Smooth muscle cell of the brain vasculature (primary cell): ENCODE measurements around the gene CFAP126.
A peak's percentile ranks its signal among the peaks of the same experiment; 100 is the strongest.
"Not testable (repeated sequence)": the region's sequence is repeated elsewhere in the genome, so short reads cannot be mapped to it uniquely, and the experiment has no call there.

Source experiments
- DNase-seq: peaks from one replicate; pipeline ENCODE4 v3.0.0-alpha.2; 2012; ENCODE audit warnings: low read depth, low spot score

CFAP126 gene

DNA sequence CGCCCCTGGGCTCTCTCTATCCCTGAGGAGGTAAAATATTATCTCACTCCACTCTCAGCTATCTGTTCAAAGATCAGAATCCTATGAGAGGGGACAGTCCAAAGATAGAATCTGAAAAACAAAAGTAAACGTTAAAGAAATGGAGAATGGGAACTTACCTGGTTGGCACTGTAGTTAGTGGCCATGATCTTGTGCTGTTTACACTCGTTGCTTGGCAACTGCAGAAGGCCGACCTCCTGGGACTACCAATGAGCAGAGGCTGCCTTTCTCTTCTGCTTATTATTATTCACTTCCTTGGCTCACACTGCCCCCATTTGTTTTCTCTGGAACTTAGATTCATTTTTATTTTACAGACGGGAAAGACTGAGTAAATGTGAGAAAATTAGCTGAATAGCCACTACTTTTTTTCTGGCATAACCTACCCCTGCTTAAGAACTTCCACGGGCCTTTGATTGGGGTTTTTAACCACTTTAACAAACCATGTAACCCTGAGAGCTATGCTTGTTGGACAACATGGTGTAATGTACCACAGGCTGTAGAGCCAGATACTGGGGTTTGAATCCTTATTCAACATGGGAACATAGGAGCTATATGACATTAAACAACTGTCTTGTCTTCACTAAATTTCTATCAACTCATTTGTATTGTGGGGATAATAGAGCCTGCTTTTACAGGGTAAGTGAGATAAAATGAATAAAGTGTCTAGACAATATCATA, at the start of gene CFAP126:
Gene CFAP126 (minus strand): TSS at position 193 of the 717 bp plus-strand sequence. CDS start 8 bp downstream, at position 185.
- DNase-seq: no peak

- not testable (repeated sequence) for DNase-seq
Observed at GRCh38 chr1:161413050-161413449, 45.4 kb upstream of the CFAP126 start.

DNA sequence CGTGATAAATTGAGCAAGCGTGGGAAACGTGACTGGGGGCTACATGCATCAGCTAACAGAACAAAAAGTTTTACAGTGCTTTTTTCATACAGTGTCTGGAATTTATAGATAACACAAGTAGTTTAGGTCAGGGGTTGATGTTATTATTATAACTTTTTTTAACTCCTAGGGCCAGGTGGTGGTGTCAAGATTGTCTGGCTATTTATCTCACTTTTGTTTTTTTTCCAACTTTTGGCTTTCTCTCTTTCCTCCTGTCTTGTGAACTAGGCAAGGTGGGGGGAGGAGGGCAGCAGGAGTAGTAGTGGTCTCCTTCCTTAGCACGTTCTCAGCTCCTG, 42.9 kb upstream of the CFAP126 start:
- DNase-seq: not testable (repeated sequence)

GRCh38 chr1:161409848-161410635, 42.4 kb upstream of the CFAP126 start:
- DNase-seq: not testable (repeated sequence)

DNA sequence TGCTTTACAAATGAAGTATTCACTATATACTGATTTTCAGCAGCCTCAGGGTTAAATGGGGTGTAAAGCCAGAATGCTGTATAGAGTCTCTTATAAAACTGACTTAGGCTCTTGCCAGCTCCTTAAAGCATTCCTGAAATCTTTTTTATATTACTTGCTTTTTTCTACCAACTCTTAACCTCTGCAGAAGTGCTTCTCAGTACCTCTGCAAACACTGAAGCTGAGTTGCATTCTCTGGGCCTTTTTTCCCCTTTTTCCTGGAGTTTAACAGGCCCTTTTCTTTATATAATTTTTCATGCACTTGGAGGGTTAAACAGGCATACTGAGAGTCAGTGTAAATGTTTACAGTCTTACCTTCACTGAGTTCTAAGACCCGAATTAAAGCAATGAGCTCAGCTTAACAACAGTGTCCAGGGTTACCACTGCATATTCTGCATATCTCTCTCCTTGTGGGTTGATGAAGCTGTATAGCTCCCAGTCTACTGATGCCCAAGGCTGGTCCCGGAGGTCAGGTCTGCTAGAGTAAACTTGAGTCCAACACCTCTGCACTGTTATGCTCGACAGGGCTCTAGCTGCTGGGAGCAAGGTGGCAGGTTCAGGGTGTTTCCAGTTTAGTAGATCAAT, 40.9 kb upstream of the CFAP126 start:
- DNase-seq: no peak

DNA sequence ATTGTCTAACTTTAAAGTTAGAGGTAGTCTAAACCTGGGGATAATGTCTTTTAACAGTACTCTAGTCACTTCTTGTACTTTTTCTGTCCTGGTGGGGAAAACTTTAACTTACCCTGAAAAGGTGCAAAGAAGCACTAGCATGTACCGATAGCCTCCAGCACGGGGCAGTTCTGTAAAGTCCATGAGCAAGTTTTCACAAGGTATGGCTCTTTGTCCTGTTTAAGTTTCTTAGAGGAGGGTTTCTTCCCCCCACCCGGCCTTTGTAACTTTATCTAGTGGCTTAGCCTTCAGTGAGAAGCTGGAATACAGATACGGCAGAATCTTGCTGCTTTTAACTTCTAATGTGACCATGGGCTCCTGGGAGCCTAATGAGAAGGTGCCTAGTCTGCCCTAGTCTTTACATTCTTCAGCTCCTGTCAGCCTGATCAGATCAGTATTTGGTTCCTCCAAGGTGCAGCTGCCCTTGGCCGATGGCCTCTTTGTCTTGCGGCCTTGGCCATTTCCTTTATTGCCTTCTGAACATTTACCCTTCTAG, 39.8 kb upstream of the CFAP126 start:
- DNase-seq: no peak

- not testable (repeated sequence) for DNase-seq
Observed at GRCh38 chr1:161406551-161406950, 38.9 kb upstream of the CFAP126 start.

- no peak for DNase-seq
Observed at GRCh38 chr1:161404051-161404597, 36.4 kb upstream of the CFAP126 start.

DNA sequence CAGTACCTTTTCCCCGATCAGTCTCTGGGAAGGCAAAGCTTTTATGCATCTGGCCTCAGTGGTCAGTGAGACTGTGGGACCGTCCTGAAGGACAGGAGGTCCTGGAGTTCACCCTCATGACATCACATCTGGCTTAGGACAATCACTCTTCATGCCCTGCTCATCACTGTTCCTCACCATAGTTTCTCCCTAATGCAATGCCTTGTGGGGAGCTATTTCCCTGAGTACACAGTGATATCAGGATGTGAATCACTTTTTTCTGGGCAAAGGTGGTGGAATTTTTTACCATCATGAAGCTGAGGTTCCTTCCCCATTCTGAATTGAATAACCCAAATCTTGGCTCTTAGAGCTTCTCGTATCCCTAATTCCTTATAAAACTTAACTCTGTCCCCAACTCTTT, 34.8 kb upstream of the CFAP126 start:
- no peak for DNase-seq

DNA sequence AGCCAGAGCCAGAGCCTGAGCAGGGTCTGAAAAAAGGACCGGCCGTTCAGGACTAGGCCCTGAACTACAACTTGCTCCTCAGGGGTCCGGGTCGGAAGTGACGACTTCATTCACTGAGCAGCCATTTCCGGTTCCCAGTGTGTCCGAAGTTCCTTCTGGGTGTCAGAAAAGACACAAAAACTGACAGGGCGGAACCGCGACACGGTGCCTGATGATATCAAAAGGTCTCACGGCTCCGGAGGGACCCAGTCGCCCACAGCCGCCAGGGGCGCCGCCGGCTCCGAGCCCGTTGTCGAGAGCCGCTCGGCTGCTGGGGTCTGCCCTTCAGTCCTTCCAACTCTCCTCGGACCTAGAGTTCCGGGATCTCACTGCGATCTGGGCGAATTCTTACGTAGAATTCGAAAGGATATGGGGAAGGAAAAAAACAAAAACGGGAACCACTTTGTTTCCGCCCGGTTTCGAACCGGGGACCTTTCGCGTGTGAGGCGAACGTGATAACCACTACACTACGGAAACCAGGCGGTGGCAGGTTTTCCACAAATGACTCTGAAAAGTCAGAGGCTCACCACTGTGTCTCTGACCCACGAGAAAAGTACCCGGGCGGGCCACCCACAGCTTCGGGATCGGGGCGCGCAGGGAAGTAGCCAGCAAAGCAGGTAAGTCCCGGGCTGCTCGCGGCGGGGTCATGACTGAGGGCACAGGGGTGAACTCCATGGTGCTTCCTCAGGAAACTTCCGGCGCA, 31.8 kb upstream of the CFAP126 start:
- DNase-seq: peak; percentile 68

DNA sequence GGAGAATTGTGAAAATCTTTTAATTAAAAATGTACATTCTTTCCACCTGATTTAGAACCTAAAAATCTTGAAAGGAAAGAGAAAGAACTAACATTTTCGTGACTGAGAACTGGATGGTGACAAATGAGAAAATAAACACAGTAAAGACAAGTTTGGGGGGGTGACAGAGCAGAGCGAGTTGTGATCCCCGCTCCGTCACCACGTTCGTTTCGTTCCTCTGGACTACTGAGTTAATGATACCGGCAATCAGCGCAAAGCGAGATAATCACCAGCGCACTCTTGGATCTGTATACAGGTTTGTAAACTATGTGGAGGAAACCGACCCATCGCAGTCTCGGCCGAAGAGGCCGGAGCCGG, 31.2 kb upstream of the CFAP126 start:
- DNase-seq: no peak

- not testable (repeated sequence) for DNase-seq
Observed at GRCh38 chr1:161397038-161397437, 29.4 kb upstream of the CFAP126 start.

- DNase-seq: no peak
Observed at GRCh38 chr1:161393151-161393550, 25.5 kb upstream of the CFAP126 start.

DNA sequence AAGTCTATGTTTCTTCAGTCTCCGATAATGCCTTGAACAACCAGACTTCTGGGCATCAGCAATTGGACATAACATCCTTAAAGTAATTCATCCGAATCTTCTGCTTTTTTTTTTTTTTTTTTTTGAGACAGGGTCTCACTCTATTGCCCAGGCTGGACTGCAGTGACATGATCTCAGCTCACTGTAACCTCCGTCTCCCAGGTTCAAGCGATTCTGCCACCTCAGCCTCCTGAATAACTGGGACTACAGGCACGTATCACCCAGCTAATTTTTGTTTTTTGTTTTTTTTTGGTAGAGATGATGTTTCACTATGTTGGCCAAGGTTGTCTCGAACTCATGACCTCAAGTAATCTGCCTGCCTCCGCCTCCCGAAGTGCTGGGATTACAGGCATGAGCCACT, 23.9 kb upstream of the CFAP126 start:
- DNase-seq: no peak

DNA sequence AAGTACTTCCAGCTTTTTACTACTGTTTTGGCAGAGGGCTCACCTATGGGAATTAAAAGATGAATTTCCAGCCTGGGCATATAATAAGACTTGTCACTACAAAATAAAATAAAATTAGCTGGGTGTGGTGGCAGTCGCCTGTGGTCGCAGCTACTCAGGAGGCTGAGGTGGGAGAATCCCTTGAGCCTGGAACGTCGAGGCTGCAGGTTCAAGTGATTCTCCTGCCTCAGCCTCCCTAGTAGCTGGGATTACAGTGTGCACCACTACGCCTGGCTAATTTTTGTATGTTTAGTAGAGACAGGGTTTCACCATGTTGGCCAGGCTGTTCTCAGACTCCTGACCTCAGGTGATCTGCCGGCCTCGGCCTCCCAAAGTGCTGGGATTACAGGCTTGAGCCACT, 23.5 kb upstream of the CFAP126 start:
- not testable (repeated sequence) for DNase-seq

- DNase-seq: no peak
Observed at GRCh38 chr1:161390559-161390858, 22.8 kb upstream of the CFAP126 start.

- DNase-seq: peak; percentile 90
Observed at GRCh38 chr1:161389691-161390558, 22.2 kb upstream of the CFAP126 start.

GRCh38 chr1:161389158-161389557, 21.5 kb upstream of the CFAP126 start:
- not testable (repeated sequence) for DNase-seq

DNA sequence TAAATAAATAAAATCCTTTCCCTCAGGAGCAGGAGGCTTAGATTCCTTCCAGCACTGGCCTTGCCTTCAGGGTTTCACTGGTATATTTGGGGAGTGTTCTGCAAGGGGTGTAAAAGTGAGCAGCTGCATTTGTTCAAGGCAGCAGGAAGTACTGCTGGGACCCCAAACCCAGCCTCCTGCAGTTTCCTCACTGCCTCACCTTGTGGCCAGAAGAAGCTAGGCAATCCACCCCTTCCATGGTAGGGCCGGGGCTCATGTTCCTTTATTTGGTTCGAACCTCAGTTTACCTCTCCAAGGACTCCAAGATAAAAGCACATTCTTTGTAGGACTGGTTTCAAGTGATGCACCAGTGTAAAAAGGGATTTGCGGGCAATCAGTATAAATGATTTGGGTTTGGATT, 21.0 kb upstream of the CFAP126 start:
- DNase-seq: no peak

- peak; percentile 31 for DNase-seq
Observed at GRCh38 chr1:161382214-161383019, 14.7 kb upstream of the CFAP126 start.
